Measurements from ENCODE around the gene HEATR1.
A peak's percentile ranks its signal among the peaks of the same experiment; 100 is the strongest.

HEATR1 gene

DNA sequence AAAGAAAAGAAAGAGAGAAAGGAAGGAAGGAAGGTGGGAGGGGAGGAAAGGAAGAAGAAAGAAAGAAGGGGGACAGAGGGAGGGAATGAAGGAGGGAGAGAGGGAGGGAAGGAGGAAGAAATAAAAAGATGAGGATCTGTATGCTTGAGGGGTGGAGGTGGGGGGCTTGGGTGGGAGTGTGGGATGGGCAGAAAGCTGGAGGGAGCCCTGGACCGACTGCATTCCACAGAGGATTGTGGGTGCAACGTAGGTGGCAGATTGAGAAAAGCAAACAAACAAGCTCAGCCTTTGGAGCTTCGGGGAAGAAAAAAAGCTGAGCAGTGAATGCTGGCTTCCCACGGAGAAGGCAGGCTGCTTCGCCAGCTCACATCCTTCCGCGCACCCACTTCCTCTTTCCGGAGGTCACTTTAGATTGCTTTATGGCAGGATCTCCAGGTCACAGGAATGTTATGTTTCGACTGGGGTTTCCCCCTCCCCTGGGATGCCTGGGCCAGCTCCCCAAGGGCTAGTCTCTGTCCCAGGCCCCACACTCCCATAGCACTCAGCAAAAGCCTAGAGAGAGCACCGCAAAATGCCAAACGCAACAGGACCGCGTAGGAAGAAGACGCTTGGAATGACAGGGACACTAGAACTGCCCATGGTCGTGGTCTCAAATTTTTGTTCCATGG is 101.2 kb downstream of the HEATR1 start:
- DNase-seq (ENCODE audit: low read depth, low spot score), result no peak
- TF ChIP-seq, protein P1, sequence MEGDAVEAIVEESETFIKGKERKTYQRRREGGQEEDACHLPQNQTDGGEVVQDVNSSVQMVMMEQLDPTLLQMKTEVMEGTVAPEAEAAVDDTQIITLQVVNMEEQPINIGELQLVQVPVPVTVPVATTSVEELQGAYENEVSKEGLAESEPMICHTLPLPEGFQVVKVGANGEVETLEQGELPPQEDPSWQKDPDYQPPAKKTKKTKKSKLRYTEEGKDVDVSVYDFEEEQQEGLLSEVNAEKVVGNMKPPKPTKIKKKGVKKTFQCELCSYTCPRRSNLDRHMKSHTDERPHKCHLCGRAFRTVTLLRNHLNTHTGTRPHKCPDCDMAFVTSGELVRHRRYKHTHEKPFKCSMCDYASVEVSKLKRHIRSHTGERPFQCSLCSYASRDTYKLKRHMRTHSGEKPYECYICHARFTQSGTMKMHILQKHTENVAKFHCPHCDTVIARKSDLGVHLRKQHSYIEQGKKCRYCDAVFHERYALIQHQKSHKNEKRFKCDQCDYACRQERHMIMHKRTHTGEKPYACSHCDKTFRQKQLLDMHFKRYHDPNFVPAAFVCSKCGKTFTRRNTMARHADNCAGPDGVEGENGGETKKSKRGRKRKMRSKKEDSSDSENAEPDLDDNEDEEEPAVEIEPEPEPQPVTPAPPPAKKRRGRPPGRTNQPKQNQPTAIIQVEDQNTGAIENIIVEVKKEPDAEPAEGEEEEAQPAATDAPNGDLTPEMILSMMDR (IDR thresholded peaks at IDR 0.05; ENCODE audit: insufficient read depth, low read length, missing control alignments), result no peak
- POLR2A ChIA-PET, result interaction anchor here (1.4 kb wide), 1 partner anchor 14 kb away, joined by 5 read pairs; no protein-coding TSS in a partner anchor
- H3K4me3 ChIP-seq (ENCODE audit: low read depth, low read length), result peak overlapping the region; percentile 36
- CTCF ChIA-PET, result interaction anchor here (0.8 to 1.5 kb wide), 4 partner anchors 11 to 397 kb away, joined by 3 to 5 read pairs (median 4); no protein-coding TSS in a partner anchor

DNA sequence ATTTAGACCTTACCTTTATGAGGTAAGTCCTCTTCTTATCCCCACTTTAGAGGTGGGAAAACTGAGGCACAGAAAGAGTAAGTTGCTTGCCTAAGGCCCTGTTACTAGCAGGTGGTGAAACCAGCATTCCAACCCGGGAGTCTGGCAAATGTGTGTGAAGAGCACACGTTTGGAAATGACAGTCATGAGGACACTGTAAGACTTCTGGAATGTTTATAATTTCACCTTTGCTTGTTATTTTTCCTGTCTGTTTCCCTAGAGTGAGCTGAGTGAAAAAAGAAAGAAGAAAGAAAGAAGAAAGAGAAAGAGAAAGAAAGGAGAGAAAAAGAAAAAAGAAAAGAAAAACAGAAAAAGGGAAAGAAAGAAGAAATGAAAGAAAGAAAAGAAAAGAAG is 101.7 kb downstream of the HEATR1 start:
- CTCF ChIA-PET, result interaction anchor here (0.8 to 1.5 kb wide), 3 partner anchors 10 to 394 kb away, joined by 3 to 4 read pairs (median 3); no protein-coding TSS in a partner anchor
- no peak overlapping the region for H3K4me3 ChIP-seq (ENCODE audit: low read depth, low read length)
- POLR2A ChIA-PET, result interaction anchor here (1.4 kb wide), 1 partner anchor 15 kb away, joined by 5 read pairs; no protein-coding TSS in a partner anchor
- no peak for DNase-seq (ENCODE audit: low read depth, low spot score)
- TF ChIP-seq, protein P1 (IDR thresholded peaks at IDR 0.05; ENCODE audit: insufficient read depth, low read length, missing control alignments), result no peak

DNA sequence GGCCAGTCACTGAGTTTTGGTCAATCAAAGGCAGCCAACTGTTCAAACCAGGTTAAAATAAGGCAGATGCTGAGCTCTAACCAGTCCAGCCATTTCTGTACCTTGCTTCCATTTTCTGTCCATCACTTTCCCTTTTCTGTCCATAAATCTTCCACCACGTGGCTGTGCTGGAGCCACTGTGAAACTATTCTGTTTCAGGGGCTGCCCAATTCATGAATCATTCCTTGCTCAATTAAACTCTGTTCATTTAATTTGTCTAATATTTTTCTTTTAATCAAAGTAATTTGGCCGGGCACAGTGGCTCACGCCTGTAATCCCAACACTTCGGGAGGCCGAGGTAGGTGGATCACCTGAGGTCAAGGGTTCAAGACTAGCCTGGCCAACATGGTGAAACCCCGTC is 103.2 kb downstream of the HEATR1 start:
- ChIA-PET POLR2A (no interaction called here), CTCF (interaction anchor here (0.8 to 1.2 kb wide), 4 partner anchors 9 to 17 kb away, joined by 3 to 7 read pairs (median 3); no protein-coding TSS in a partner anchor)
- TF ChIP-seq, protein P1 (IDR thresholded peaks at IDR 0.05; ENCODE audit: insufficient read depth, low read length, missing control alignments), result no peak
- no peak for DNase-seq (ENCODE audit: low read depth, low spot score)
- H3K4me3 ChIP-seq (ENCODE audit: low read depth, low read length), result no peak overlapping the region
